Germinal center (tissue), 1 donor: ENCODE measurements around the gene GP2.
"Not testable (repeated sequence)": the region's sequence is repeated elsewhere in the genome, so short reads cannot be mapped to it uniquely, and the experiment has no call there.

Experiments used
- DNase-seq: peaks from one replicate; pipeline ENCODE4 v3.0.0; 2012; ENCODE audit warnings: mixed read lengths, low spot score

GP2 gene

DNA sequence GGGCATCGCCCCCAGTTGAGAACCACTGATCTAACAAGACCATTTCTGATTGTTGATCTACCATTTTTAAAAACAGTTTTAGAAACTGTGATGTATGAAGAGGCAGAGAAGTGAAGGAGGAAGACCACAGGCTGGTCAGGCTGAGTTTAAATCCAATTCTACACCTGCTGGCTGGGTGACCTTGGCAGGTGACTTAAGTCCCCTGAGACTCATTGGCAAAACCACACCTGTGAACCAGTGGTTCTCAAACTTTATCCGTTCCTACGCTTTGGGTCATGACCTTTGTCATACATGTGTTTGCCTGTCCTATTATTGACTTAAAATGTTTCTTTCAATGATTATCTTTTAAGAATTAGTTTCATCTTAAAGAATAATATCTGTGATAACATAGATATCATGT lies 2.3 kb downstream of the GP2 start:
- no peak for DNase-seq

DNA sequence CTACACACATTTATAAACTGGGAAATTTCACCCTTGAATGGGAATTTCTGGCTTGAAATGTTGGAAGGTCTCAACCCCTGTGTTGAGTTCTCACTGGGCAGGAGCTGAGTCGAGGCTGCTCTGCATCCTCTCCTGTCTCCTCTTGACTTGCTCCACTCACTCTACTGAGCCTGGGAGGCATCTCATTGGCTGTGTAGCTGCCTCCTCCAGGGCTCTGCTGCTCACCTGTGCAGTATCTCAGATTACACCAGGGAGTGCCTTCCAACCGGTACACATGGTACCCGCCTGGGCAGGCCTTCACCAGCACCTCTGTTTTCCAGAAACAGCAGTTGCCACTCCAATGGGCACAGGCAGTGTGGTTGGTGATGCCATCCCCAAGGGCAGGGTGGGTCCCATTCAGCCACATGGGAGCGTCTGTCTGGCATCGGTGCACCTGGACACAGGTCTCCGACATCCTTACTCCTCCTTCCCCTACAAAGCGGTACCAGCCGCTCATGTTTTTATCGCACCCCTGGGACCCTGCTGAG lies 3.7 kb downstream of the GP2 start:
- DNase-seq: no peak

DNA sequence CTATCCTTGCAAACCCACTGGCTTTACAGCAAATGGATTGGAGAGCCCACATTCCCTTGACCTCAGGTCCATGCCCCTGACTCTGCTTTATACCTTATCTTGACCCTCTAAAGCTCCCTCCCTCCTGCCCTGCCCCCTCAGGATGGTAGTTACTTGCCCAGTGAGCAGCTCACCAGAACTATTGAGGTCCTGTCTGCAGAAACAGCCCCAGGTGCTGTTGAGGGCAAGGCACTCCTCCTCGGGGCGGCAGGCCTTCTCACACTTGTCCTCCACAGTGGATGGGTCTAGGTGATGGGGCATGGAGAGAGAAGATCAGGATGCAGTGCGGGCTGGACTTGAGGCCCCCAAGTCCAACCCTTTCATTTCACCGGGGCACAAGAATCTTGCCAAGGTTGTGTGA lies 4.6 kb downstream of the GP2 start:
- no peak for DNase-seq

DNA sequence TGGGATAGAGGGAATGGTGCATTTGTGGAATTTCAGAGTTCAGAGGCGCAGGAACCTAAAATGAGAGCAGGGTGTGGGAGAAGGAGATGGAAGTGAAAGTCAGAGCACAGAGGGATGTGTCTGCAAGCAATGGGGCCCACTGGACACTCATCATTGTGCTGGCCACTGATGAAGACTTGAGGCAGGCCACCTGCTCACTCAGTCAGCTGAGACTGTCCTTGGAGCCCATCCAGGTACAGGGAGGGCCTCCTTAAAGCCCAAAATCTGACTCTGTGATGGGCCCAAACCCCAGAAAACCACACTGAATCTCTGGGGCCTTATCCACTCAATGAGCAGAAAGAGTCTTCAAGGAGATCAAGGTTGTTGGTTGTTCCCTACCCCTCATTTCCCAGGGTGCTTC lies 5.6 kb downstream of the GP2 start:
- DNase-seq: no peak

DNA sequence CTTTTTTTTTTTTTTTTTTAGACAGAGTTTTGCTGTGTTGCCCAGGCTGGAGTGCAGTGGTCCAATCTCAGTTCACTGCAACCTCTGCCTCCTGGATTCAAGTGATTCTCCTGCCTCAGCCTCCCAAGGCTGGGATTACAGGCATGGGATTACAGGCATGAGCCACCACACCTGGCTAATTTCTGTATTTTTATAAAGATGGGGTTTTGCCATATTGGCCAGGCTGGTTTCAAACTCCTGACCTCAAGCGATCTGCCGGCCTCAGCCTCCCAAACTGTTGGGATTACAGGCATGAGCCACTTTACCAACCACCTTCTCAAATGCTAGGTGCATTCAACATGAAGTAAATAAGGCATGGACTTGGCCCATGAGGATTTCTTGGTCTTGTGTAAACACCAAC lies 6.3 kb downstream of the GP2 start:
- DNase-seq: not testable (repeated sequence)

DNA sequence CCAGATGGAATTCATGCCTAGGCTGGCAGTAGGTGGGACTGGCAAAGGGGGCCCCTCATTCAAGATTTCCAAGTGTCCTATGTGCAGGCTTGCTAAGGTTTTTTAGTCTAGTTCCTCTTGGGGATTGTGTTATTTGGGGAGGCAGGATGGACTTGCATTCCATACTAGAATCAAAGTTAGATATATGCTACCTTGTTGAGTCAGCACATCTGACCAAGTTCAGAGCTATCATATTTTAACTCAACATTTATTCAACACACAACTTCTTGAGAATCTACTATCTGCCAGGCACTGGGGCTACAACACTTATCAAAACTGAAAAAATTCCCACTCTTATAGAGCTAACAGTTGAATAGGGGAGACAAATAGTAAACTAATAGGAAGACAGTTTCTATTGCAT lies 6.7 kb downstream of the GP2 start:
- DNase-seq: no peak

DNA sequence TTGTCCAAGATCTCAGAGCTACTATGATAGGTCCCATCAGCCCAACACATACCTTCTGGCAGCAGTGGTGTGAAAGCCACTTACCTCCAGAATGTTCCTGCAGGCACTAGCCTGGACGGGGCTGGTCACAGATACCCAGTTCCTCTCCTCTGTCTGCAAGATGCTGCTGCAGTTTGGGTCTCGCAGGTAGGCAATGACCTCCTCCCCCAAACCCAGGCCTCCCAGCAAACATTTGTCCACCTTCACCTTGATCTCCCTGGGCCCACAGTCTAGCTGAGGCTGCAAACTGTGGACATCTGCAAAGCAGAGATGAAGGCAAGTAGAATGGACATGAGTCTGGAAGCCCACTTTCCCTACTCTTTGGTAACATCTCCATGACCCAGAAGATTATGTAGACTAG lies 7.1 kb downstream of the GP2 start:
- no peak for DNase-seq

DNA sequence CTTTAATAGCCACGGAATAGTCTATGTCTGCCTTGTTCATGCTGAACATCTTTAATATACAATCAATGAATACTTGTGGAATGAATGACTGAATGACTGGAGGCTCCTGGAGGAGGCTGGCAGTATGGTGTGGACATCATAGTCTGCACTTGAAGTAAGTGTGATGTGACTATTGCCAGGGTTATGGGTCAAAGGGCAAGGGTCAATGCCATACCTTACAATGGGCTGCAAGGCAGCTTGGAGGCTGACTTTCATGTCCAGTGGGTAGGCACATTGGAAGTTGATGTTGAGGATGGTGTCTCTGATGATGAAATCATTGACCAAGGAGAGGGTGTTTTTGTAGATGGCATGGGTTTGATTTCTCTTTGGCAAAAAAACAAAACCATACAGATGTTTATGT lies 7.9 kb downstream of the GP2 start:
- DNase-seq: no peak

DNA sequence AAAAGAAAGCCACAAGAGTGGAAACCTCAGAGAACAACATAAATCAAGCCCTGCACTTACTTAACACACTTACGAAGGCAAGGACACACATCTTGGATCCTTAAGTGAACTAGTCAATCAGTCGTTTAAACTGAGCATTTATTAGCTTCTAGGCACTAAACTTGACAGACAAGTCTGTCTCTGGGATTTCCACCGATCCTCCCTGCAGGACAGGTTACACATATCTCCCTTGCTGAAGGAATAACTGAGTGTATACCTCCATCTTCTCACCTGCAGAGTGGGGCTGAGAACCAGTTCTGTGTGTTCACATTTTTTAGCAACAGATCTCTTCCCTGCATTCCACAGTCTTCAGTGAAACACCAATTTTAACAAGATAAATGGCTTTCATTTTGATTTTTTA lies 8.9 kb downstream of the GP2 start:
- DNase-seq: no peak

DNA sequence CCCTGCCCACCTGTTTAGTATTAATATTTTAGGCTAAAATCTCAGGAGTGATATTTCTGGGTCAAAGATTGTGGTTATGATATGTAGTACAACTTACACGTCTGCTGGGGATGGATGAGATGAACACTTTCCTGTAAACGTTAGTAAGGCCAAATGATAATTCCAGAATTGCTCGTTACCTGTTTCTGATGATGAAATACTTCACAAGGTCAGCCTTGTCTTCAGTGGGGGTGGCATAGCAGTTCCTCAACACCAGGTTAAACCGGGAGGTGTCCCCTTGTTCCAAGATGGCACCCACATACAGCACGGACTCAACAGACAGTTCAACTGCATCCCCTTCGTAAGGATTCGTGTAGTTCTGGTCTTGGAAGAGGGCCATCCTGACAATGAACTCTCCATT lies 9.3 kb downstream of the GP2 start:
- no peak for DNase-seq

DNA sequence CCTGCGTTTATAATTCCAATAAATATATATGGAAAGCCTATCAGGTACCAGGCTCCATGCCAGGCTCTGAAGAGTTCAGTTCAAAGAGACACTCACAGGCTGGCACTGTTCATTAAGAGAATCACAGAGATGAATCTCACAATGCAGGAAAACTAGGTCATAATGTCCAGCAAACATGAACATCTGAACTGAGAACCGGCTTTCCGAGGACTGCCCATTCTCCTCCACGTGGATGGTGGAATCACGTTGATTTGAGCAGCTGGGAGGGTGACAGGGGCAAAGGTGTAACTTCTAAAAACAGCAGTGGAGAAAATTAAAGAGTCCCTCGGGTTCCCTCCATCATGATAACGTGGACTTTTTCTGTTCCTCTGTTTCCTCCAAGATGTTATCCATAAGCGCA lies 10.2 kb downstream of the GP2 start:
- DNase-seq: no peak

DNA sequence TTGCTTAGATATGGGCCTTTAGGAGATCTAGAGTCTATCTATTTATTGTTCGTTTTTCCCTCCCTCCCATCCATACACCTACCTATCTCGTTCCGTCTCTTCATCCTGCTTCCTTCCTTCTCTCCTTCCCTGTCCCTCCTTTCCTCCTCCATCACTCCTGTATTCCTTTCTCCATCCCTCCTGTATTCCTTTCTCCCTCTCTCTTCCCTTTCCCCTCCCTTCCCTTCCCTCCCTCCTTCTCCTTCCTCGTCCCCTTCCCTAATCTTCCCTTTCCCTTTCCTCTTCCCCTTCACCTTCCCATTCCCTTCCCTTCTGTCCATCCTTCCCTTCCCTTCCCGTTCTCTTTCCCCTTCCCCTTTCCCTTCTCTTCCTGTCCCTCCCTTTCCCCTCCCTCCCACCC lies 10.6 kb downstream of the GP2 start:
- no peak for DNase-seq

DNA sequence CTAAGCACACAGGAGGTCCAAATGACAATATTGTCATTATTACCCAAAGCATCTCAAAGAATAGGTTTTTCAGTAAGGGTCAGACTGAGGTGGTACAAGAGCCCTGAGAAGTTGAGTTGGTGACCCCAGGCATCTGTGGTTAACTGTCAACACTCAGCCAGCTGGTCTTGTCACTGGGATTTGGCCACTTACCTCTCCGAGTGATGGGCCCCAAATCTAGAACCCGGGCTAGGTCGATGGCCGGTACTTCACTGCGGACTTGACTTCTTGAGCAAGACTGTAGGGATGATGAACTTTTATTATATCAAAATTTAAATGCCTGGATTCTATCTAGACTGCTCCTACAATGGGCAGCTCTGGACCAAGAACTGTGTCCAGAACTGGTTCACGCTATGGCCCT lies 11.5 kb downstream of the GP2 start:
- DNase-seq: no peak

DNA sequence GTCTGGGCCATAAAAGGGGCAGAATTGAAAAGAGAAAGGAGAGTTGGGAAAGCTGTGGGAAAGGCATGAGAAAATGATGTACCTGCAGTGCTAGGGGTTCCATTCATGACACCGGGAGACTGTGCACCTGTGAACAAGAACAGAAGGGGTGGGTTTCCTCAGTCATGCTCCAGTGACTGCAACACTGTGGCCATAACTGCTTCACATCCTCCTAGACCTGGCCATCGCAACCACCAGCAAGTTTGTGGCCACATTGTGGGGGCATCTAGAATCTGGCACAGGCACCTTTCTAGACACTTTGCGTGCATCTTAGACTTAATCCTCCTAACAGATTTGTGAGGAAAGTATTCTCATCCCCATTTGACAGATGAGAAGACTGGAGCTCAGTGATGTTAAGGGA lies 12.7 kb downstream of the GP2 start:
- DNase-seq: no peak

DNA sequence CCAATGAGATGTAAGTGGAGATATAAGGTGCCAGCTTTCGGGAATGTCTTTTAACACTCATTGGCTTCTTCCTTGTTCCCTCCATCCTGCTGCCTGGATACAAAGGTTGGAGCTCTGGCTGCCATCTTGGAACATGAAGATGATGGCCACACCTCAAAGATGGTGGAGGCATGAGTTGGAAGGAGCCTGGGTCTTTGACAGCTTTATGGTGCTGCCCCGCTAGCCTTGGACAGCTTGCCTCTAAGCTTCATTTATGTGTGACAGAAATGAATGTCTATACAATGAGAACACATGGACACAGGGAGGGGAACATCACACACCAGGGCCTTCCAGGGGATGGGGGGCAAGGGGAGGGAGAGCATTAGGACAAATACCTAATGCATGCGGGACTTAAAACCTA lies 13.6 kb downstream of the GP2 start:
- DNase-seq: no peak

DNA sequence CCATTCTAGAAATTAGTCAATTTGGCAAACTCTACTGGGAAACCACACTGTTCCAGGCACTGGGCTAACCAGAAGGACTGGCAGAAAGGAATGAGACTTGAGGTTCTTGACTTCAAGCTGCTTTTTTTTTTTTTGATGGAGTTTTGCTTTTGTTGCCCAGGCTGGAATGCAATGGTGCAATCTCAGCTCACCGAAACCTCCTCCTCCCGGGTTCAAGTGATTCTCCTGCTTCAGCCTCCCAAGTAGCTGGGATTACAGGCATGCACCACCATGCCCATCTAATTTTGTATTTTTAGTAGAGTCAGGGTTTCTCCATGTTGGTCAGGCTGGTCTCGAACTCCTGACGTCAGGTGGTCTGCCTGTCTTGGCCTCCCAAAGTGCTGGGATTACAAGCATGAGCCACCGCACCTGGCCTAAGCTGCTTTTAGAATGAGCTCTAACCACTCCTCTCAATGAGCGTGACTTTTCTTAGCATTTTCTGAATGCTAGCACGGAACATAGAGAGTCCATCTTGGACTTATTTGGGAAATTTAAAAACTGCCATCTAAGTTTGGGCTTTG lies 14.7 kb downstream of the GP2 start:
- not testable (repeated sequence) for DNase-seq

DNA sequence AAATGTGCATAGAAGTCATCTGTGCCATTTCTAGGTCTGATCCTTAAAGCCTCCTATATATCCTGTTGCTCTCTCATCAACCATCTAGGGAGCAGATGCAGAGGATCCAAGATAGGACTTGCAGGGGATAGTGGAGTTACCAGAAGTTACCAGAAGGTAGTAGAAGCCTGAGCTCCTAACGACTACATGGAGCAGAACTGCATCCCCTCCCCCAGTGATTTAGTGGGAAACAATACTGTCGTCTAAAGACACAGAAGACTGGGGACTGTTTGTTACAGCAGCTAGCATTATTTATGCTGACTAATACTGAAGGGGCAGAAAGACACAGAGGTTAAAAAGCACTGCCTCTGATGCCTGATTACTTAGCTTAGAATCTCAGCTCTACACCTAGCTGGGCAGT lies 15.8 kb downstream of the GP2 start:
- no peak for DNase-seq

DNA sequence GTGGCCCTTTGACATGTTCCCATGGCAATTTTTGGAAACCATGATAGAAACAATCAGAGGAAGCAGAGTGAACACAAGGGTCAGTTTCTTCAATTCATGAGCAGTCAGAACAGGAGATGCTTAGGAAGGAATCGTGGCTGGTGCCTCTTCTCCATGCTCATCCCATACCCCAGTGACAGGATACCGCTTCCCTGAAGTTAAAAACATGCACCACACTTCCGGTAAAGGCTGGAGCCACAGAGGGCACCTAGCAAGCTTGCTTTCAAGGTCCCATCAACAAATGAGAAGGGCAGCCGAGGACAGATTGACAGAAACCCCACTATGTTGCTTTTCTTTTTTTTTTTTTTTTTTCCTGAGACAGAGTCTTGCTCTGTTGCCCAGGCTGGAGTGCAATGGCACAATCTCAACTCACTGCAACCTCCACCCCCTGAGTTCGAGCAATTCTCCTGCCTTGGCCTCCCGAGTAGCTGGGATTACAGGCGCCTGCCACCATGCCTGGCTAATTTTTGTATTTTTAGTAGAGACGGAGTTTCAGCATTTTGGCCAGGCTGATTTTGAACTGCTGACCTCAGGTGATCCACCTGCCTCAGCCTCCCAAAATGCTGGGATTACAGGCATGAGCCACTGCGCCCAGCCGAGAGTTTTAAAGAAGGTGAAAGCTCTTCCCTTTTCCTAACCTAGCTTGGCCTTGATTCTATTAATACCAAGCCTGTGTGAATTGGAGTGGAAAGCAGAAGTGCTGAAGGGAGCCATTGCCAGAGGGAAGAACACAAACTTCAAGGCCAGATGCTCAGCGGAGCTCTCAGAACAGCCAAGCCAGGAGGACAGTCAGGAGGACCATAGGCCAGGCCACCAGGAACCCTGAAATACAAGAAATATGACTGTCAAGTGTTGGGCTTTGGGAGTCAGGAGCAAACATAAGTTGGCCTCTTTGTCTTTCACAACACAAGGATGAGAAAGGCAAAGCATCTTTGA lies 16.6 kb downstream of the GP2 start:
- DNase-seq: no peak

DNA sequence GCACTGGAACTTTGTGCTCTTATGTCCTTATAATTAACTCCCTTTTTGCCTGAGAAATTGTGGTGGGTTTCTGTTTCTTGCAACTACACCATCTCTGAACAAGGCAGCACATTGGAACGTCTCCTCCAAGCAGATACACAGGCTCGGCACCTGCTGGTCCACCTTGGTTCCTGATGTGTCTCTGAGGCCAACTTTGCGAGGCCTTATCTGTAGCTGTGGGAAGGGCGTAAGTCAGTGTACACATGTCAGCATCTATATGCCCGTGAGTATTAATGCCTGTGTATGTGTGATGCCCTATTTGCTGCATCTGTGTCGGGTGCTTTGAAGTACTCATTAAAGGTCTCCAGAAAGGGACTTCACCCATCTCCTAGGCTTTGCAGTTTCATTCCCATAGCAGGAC lies 17.5 kb downstream of the GP2 start:
- DNase-seq: no peak

DNA sequence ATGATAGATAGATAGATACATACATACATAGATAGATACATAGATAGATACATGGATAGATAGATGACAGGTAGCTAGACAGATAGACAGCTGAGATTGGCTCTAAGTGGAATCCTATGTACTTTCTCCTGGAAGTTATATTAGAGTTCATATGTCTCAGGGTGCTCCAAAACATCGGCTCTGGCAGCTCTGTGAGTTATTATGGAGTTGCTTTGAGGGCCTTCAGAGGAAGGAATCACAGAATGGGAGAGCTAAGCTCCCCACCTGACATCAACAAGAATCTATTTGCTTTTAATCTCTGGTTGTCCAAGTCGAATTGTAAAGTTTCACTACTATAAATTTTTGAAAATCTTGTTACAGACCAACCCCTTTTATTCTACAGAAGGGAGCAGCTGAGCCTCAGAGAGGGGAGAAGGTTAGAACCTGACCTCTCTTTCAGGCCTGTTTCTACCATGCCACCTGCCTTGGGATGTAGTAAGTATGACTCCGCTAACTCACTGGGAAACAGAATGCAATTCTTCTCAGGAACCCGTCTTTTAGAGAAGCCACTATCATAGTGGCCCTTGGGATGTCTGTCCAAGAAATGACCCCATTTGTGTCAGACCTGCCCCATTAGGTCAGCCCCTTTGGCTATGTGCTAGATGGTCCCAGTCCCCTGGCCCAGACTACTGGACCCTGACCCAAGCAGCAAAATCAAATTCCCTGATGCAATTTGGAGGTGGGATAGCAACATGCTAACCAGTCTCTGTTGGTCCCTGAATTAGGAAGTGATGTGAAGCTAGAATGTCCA lies 18.3 kb downstream of the GP2 start:
- DNase-seq: no peak

DNA sequence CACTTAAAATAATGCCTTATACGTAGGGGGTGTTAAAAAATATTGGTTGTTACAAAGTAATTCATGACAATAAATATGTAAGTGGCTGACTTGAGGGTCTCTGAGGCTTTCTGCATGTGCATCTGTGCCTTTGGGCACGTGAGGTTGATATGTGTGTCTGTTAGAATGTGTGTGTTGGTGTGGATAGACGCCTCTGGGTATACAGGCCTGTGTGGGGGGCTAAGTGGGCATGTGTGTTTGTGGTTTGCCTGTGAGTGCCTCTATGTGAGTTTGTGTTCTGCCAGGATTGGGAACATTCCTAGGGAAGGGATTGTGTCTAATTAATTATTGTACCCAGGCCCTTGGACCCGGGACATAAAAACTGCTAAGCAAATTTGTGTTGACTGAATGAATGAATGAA lies 19.0 kb downstream of the GP2 start:
- no peak for DNase-seq

DNA sequence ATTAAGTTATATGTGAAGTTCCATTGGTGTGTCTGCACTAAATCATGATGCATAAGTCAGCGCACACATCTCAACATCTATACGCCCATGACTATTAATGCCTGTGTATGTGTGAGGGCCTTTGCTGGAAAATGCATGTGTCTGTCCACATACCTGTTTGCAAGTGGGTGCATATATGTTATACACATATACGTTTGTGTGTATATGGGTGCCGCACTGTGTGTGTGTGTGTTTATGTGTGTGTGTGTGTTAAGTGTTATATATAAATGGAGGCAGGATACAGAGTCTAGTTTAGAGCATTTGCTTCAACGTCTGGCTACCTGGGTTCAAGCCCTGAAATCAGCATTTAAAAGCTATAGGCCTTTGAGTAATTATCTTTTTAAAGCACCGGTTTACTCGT lies 19.5 kb downstream of the GP2 start:
- DNase-seq: no peak

DNA sequence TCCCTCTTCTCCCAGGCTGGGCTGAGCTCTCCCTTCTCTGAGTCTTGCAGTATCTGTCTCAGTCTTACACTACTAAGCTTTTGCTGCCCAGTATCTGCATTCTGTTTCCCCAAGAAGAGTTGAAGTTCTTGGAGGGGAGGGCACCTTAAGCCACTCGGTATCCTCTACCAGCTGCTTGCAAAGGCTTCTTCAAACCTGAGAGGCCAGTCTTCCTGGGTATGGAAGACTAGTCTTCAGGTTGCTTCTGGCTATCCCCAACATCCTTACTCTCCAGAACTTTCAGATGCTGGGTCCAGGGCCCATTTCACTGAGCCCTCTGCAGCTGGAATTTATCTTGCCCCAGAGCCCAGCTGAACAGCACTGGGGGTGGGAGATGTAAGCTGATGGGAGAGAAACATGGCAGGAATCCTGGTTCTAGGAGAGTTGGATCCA lies 20.1 kb downstream of the GP2 start:
- no peak for DNase-seq
